GM23338 (cell line): ENCODE measurements around the gene GLCE.

Source experiments
- CREB1 ChIP-seq: fragments of 250-450 bp; sonication (Bioruptor Pico); IDR thresholded peaks from 2 replicates; pipeline ENCODE4 v1.5.0; 2020; ENCODE audit warnings: low read depth, mild to moderate bottlenecking, moderate library complexity
- EZH2 ChIP-seq: fragments of 200-600 bp; sonication (generic); IDR thresholded peaks from one replicate; pipeline ENCODE4 v1.8.0; 2017; ENCODE audit warnings: antibody characterized with exemption, mild to moderate bottlenecking, low read depth; ENCODE audit not compliant: unreplicated experiment
- EZH2phosphoT487 ChIP-seq: fragments of 200-600 bp; sonication (generic); IDR thresholded peaks from one replicate; pipeline ENCODE4 v1.8.1; 2018; ENCODE audit warnings: antibody characterized with exemption; ENCODE audit not compliant: unreplicated experiment
- JUNB ChIP-seq: IDR thresholded peaks from one replicate; pipeline ENCODE4 v1.6.1; 2016; ENCODE audit warnings: antibody characterized with exemption; ENCODE audit not compliant: unreplicated experiment
- NANOG ChIP-seq: IDR thresholded peaks from 2 replicates; pipeline ENCODE4 v1.6.1; 2016; ENCODE audit warnings: antibody characterized with exemption, borderline replicate concordance
- POLR2AphosphoS5 ChIP-seq: IDR thresholded peaks from 2 replicates; pipeline ENCODE4 v1.6.1; 2016; ENCODE audit warnings: antibody characterized with exemption, low read depth
- REST ChIP-seq: IDR thresholded peaks from one replicate; pipeline ENCODE4 v1.6.1; 2018; ENCODE audit warnings: antibody characterized with exemption; ENCODE audit not compliant: unreplicated experiment
- STAT1 ChIP-seq: IDR thresholded peaks from one replicate; pipeline ENCODE4 v1.6.1; 2016; ENCODE audit warnings: antibody characterized with exemption; ENCODE audit not compliant: unreplicated experiment
- ZNF114 ChIP-seq: fragments of 250-450 bp; sonication (Bioruptor Pico); IDR thresholded peaks from 2 replicates; pipeline ENCODE4 v1.5.0; 2020; ENCODE audit warnings: mild to moderate bottlenecking, moderate library complexity
- ZNF331 ChIP-seq: fragments of 250-450 bp; sonication (Bioruptor Pico); IDR thresholded peaks from 2 replicates; pipeline ENCODE4 v1.5.0; 2020; ENCODE audit warnings: low read depth, mild to moderate bottlenecking, moderate library complexity
- TF ChIP-seq, protein P1 (sequence below), 2 experiments: fragments of 200-600 bp in 1 of 2; sonication (generic) in 1 of 2; conservative IDR thresholded peaks; 2 replicates each; pipeline versions ENCODE4 v1.5.1 to v1.6.1; 2016 to 2017; ENCODE audit warnings: antibody characterized with exemption in 2 of 2, low read depth in 2 of 2, mild to moderate bottlenecking in 2 of 2, moderate library complexity in 1 of 2
- TF ChIP-seq, protein P2 (sequence below): fragments of 250-450 bp; sonication (Bioruptor Pico); IDR thresholded peaks from 2 replicates; pipeline ENCODE4 v1.5.0; 2020; ENCODE audit warnings: mild to moderate bottlenecking, moderate library complexity
- TF ChIP-seq, protein P3 (sequence below): IDR thresholded peaks from 2 replicates; pipeline ENCODE4 v1.6.1; 2016; ENCODE audit warnings: antibody characterized with exemption

- TF ChIP-seq, protein P1, sequence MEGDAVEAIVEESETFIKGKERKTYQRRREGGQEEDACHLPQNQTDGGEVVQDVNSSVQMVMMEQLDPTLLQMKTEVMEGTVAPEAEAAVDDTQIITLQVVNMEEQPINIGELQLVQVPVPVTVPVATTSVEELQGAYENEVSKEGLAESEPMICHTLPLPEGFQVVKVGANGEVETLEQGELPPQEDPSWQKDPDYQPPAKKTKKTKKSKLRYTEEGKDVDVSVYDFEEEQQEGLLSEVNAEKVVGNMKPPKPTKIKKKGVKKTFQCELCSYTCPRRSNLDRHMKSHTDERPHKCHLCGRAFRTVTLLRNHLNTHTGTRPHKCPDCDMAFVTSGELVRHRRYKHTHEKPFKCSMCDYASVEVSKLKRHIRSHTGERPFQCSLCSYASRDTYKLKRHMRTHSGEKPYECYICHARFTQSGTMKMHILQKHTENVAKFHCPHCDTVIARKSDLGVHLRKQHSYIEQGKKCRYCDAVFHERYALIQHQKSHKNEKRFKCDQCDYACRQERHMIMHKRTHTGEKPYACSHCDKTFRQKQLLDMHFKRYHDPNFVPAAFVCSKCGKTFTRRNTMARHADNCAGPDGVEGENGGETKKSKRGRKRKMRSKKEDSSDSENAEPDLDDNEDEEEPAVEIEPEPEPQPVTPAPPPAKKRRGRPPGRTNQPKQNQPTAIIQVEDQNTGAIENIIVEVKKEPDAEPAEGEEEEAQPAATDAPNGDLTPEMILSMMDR (conservative IDR thresholded peaks at IDR 0.05; ENCODE audit: low read depth in 2 of 2), result no peak
- TF ChIP-seq EZH2 (no peak), CREB1 (CRISPR knock-in tag) (no peak), POLR2AphosphoS5 (no peak), EZH2phosphoT487 (no peak), NANOG (no peak), JUNB (no peak), REST (no peak), ZNF114 (CRISPR knock-in tag) (no peak), STAT1 (no peak), ZNF331 (CRISPR knock-in tag) (no peak)
- TF ChIP-seq, protein P2, sequence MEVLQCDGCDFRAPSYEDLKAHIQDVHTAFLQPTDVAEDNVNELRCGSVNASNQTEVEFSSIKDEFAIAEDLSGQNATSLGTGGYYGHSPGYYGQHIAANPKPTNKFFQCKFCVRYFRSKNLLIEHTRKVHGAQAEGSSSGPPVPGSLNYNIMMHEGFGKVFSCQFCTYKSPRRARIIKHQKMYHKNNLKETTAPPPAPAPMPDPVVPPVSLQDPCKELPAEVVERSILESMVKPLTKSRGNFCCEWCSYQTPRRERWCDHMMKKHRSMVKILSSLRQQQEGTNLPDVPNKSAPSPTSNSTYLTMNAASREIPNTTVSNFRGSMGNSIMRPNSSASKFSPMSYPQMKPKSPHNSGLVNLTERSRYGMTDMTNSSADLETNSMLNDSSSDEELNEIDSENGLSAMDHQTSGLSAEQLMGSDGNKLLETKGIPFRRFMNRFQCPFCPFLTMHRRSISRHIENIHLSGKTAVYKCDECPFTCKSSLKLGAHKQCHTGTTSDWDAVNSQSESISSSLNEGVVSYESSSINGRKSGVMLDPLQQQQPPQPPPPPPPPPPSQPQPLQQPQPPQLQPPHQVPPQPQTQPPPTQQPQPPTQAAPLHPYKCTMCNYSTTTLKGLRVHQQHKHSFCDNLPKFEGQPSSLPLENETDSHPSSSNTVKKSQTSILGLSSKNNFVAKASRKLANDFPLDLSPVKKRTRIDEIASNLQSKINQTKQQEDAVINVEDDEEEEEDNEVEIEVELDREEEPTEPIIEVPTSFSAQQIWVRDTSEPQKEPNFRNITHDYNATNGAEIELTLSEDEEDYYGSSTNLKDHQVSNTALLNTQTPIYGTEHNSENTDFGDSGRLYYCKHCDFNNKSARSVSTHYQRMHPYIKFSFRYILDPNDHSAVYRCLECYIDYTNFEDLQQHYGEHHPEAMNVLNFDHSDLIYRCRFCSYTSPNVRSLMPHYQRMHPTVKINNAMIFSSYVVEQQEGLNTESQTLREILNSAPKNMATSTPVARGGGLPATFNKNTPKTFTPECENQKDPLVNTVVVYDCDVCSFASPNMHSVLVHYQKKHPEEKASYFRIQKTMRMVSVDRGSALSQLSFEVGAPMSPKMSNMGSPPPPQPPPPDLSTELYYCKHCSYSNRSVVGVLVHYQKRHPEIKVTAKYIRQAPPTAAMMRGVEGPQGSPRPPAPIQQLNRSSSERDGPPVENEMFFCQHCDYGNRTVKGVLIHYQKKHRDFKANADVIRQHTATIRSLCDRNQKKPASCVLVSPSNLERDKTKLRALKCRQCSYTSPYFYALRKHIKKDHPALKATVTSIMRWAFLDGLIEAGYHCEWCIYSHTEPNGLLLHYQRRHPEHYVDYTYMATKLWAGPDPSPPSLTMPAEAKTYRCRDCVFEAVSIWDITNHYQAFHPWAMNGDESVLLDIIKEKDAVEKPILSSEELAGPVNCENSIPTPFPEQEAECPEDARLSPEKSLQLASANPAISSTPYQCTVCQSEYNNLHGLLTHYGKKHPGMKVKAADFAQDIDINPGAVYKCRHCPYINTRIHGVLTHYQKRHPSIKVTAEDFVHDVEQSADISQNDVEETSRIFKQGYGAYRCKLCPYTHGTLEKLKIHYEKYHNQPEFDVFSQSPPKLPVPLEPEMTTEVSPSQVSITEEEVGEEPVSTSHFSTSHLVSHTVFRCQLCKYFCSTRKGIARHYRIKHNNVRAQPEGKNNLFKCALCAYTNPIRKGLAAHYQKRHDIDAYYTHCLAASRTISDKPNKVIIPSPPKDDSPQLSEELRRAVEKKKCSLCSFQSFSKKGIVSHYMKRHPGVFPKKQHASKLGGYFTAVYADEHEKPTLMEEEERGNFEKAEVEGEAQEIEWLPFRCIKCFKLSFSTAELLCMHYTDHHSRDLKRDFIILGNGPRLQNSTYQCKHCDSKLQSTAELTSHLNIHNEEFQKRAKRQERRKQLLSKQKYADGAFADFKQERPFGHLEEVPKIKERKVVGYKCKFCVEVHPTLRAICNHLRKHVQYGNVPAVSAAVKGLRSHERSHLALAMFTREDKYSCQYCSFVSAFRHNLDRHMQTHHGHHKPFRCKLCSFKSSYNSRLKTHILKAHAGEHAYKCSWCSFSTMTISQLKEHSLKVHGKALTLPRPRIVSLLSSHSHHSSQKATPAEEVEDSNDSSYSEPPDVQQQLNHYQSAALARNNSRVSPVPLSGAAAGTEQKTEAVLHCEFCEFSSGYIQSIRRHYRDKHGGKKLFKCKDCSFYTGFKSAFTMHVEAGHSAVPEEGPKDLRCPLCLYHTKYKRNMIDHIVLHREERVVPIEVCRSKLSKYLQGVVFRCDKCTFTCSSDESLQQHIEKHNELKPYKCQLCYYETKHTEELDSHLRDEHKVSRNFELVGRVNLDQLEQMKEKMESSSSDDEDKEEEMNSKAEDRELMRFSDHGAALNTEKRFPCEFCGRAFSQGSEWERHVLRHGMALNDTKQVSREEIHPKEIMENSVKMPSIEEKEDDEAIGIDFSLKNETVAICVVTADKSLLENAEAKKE (CRISPR knock-in tag), result no peak
- TF ChIP-seq, protein P3, sequence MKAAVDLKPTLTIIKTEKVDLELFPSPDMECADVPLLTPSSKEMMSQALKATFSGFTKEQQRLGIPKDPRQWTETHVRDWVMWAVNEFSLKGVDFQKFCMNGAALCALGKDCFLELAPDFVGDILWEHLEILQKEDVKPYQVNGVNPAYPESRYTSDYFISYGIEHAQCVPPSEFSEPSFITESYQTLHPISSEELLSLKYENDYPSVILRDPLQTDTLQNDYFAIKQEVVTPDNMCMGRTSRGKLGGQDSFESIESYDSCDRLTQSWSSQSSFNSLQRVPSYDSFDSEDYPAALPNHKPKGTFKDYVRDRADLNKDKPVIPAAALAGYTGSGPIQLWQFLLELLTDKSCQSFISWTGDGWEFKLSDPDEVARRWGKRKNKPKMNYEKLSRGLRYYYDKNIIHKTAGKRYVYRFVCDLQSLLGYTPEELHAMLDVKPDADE, result no peak
Observed at GRCh38 chr15:69150841-69151240, 9.6 kb upstream of the GLCE start.
